Neuronal stem cell (in vitro differentiated cells): ENCODE results near the gene HEMK1.

ENCODE experiments used
- DNase-seq: peaks from one replicate; pipeline ENCODE4 v3.0.0-alpha.2; 2013; ENCODE audit warnings: low spot score
- H2AFZ ChIP-seq: one replicate; pipeline ENCODE4 v1.6.1; 2013; ENCODE audit warnings: mild to moderate bottlenecking, low read length, inconsistent platforms
- H2AK5ac ChIP-seq: 2 replicates; pipeline ENCODE4 v1.6.1; 2013; ENCODE audit warnings: low read depth, mild to moderate bottlenecking, inconsistent platforms, low read length, moderate library complexity, mixed read lengths
- H2BK120ac ChIP-seq: 2 replicates; pipeline ENCODE4 v1.6.1; 2013; ENCODE audit warnings: low read depth, mild to moderate bottlenecking, inconsistent platforms, low read length, moderate library complexity, mixed read lengths
- H2BK12ac ChIP-seq: one replicate; pipeline ENCODE4 v1.6.1; 2013; ENCODE audit warnings: low read length, inconsistent platforms
- H2BK15ac ChIP-seq: 2 replicates; pipeline ENCODE4 v1.6.1; 2013; ENCODE audit warnings: mild to moderate bottlenecking, low read length, inconsistent platforms, mixed read lengths
- H2BK5ac ChIP-seq: one replicate; pipeline ENCODE4 v1.6.1; 2013; ENCODE audit warnings: inconsistent platforms, mild to moderate bottlenecking, low read length, moderate library complexity
- H3K14ac ChIP-seq: one replicate; pipeline ENCODE4 v1.6.1; 2013; ENCODE audit warnings: low read length, inconsistent platforms
- H3K18ac ChIP-seq: 2 replicates; pipeline ENCODE4 v1.6.1; 2013; ENCODE audit warnings: low read length, inconsistent platforms
- H3K23ac ChIP-seq: 2 replicates; pipeline ENCODE4 v1.6.1; 2013; ENCODE audit warnings: low read depth, mild to moderate bottlenecking, mixed read lengths, low read length, inconsistent platforms; ENCODE audit not compliant: poor library complexity
- H3K27ac ChIP-seq: replicated peaks from 3 replicates; pipeline ENCODE4 v1.5.1; 2013; ENCODE audit warnings: low read length, inconsistent platforms
- H3K27me3 ChIP-seq, 3 experiments: 2 replicates each; pipeline ENCODE4 v1.6.1; 2013; ENCODE audit warnings: low read length in 3 of 3, mild to moderate bottlenecking in 2 of 3, inconsistent platforms in 1 of 3, low read depth in 1 of 3, mixed read lengths in 1 of 3, moderate library complexity in 1 of 3; ENCODE audit not compliant: control insufficient read depth in 3 of 3, insufficient read depth in 3 of 3
- H3K36me3 ChIP-seq, 2 donors: replicated peaks in 1 of 2; 2 replicates each; pipeline ENCODE4 v1.6.1; 2013; ENCODE audit warnings: low read length in 2 of 2; ENCODE audit not compliant: control insufficient read depth in 2 of 2, insufficient read depth in 2 of 2
- H3K4ac ChIP-seq: 2 replicates; pipeline ENCODE4 v1.6.1; 2013; ENCODE audit warnings: inconsistent platforms, mild to moderate bottlenecking, low read length, moderate library complexity
- H3K4me1 ChIP-seq, 2 donors: 1 replicate in 1 of 2; 2 replicates in 1 of 2; pipeline ENCODE4 v1.6.1; 2013; ENCODE audit warnings: low read length in 2 of 2, low read depth in 1 of 2; ENCODE audit not compliant: control insufficient read depth in 2 of 2, insufficient read depth in 1 of 2
- H3K4me2 ChIP-seq: one replicate; pipeline ENCODE4 v1.6.1; 2013; ENCODE audit warnings: mild to moderate bottlenecking, low read length, inconsistent platforms; ENCODE audit not compliant: insufficient read depth, poor library complexity, severe bottlenecking
- H3K4me3 ChIP-seq, 2 donors: 2 replicates each; pipeline ENCODE4 v1.5.1; 2013; ENCODE audit warnings: low read length in 2 of 2, mild to moderate bottlenecking in 2 of 2, inconsistent platforms in 1 of 2, moderate library complexity in 1 of 2
- H3K79me1 ChIP-seq: one replicate; pipeline ENCODE4 v1.6.1; 2013; ENCODE audit warnings: low read depth, mild to moderate bottlenecking, inconsistent platforms, low read length, moderate library complexity
- H3K9ac ChIP-seq: one replicate; pipeline ENCODE4 v1.6.1; 2013; ENCODE audit warnings: mild to moderate bottlenecking, low read depth, low read length, inconsistent platforms; ENCODE audit not compliant: poor library complexity
- H3K9me3 ChIP-seq, 2 donors: replicated peaks in 1 of 2; 2 replicates each; pipeline versions ENCODE3 to v1.6.1; 2013; ENCODE audit warnings: low read length in 2 of 2, mild to moderate bottlenecking in 2 of 2, inconsistent platforms in 1 of 2, low read depth in 1 of 2, mixed read lengths in 1 of 2, moderate library complexity in 1 of 2; ENCODE audit not compliant: control insufficient read depth in 2 of 2, insufficient read depth in 1 of 2
- H4K8ac ChIP-seq: one replicate; pipeline ENCODE4 v1.6.1; 2013; ENCODE audit warnings: low read depth, mild to moderate bottlenecking, inconsistent platforms, low read length, moderate library complexity
- H4K91ac ChIP-seq: one replicate; pipeline ENCODE4 v1.6.1; 2013; ENCODE audit warnings: low read length, low read depth, mild to moderate bottlenecking, inconsistent platforms; ENCODE audit not compliant: poor library complexity
- WGBS, 2 donors: extraction: QIAGEN DNeasy Blood & Tissue Kit; methylation state at CpG; one replicate each; pipeline ENCODE4 v1.1.7; 2013; ENCODE audit warnings: missing lambda C conversion rate in 2 of 2, mixed read lengths in 1 of 2; ENCODE audit not compliant: insufficient read length in 2 of 2, insufficient replicate concordance in 1 of 2; ENCODE audit errors: extremely low coverage in 2 of 2; 5-methylcytosine and 5-hydroxymethylcytosine counted together

HEMK1 gene

DNA sequence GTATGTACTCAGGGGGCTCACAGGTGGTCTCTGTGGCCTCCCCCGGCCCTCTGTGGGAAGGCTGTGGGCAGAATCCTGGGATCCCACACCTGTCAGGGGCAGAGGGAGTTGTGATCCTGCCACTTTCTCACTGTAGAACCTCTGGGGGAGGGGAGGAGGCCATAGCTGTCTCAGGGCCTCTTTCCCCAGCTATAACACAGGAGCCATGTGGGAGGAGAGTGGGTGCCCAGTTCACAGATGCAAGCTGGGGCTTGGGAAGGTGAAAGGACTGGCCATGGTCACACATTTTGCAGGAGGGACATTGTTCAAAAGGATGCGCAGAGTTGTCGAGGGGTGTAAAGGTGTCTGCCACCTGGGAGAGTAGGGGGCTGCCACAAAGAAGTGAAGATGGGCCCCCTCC, 59.3 kb downstream of the HEMK1 start:
- H3K9me3 ChIP-seq: no peaks in the 10 kb centered on the region
- no peak overlapping the region for H3K27ac ChIP-seq
- peaks cover 4 to 47% of the 10 kb centered on the region in 2 donors for H3K4me1 ChIP-seq
- H2AFZ ChIP-seq: no peak overlapping the region
- no peak overlapping the region for H3K4ac ChIP-seq
- H2BK5ac ChIP-seq: peak overlapping the region; percentile 26
- no peak overlapping the region for H4K91ac ChIP-seq
- no peak overlapping the region for H3K4me3 ChIP-seq
- peak overlapping the region; percentile 16 for H2AK5ac ChIP-seq
- WGBS, 2 donors: no CpG with 5 or more reads among the region's 3 CpGs
- peaks cover 0 to 12% of the 10 kb centered on the region in 2 donors for H3K36me3 ChIP-seq
- H3K79me1 ChIP-seq: peaks cover 16% of the 10 kb centered on the region
- H3K23ac ChIP-seq: no peak overlapping the region
- H4K8ac ChIP-seq: no peak overlapping the region
- H2BK15ac ChIP-seq: peak overlapping the region; percentile 13
- no peak overlapping the region for H2BK12ac ChIP-seq
- peak overlapping the region; percentile 59 for H3K14ac ChIP-seq
- H2BK120ac ChIP-seq: no peak overlapping the region
- H3K18ac ChIP-seq: peak overlapping the region; percentile 80
- no peak overlapping the region for H3K9ac ChIP-seq
- DNase-seq: no peak
- H3K4me2 ChIP-seq: no peak overlapping the region
- H3K27me3 ChIP-seq: no peaks in the 10 kb centered on the region

DNA sequence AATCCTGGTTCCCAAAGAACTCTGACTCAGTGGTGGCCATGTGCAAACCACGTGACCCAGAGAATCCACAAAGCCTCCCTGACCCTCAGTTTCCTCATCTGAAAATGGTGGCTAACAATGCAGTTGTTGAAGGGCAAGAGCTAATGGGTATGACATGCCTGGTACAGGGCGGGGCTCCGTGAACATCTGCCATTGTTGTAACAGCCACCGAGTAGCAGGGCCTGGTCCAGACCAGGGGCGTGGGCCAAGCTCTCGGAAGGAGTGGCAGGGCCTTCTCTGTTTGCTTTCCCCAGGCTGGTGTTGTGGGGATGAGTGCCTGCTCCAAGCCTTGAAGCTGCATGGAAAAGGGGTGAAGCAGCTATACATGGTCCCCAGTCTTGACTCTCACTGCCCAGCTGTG, 61.1 kb downstream of the HEMK1 start:
- Histone ChIP-seq H3K4me1 (peaks cover 0 to 31% of the 10 kb centered on the region in 2 donors), H3K36me3 (peaks cover 0 to 5% of the 10 kb centered on the region in 2 donors), H3K14ac (no peak overlapping the region), H3K23ac (no peak overlapping the region), H3K27me3 (no peaks in the 10 kb centered on the region), H3K18ac (peak overlapping the region; percentile 27), H3K4me3 (no peak overlapping the region), H3K4ac (no peak overlapping the region), H3K4me2 (no peak overlapping the region), H2AFZ (no peak overlapping the region), H2BK5ac (no peak overlapping the region), H3K27ac (no peak overlapping the region), H3K9ac (peak overlapping the region; percentile 65), H3K79me1 (peaks cover 10% of the 10 kb centered on the region), H4K91ac (peak overlapping the region; percentile 25), H2BK120ac (no peak overlapping the region), H4K8ac (no peak overlapping the region), H2BK15ac (no peak overlapping the region), H2AK5ac (peak overlapping the region; percentile 21), H2BK12ac (no peak overlapping the region), H3K9me3 (no peaks in the 10 kb centered on the region)
- DNase-seq: no peak
- WGBS, 2 donors: no CpG with 5 or more reads among the region's 6 CpGs

DNA sequence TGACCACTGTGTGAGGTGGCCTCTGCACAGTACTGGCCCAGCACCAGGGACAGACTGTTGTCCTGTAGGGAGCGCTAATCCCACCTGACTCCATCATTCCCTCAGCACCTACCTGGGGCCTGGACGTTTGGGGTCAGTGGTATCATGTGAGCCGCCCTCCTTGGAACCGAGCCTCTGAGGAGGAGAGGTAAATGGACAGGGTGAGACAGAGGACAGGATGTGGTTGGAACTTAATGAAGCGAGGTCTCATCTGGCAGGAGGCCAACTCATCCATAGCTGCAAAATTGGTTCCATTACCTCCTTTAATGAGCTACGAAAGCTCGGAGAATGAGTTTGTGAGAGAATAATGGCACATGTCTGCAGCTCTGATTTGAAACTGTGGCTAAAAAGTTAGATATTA, 61.6 kb downstream of the HEMK1 start:
- Histone ChIP-seq H3K27me3 (no peaks in the 10 kb centered on the region), H3K4me2 (no peak overlapping the region), H2BK12ac (no peak overlapping the region), H3K23ac (no peak overlapping the region), H2AFZ (no peak overlapping the region), H4K91ac (peak overlapping the region; percentile 38), H3K4me1 (peaks cover 0 to 26% of the 10 kb centered on the region in 2 donors), H3K4me3 (peak overlapping the region in 1 of 2 donors; percentile 16), H3K9me3 (no peaks in the 10 kb centered on the region), H4K8ac (no peak overlapping the region), H2BK15ac (no peak overlapping the region), H3K9ac (peak overlapping the region; percentile 65), H3K27ac (no peak overlapping the region), H2BK120ac (no peak overlapping the region), H3K18ac (peak overlapping the region; percentile 27), H2BK5ac (no peak overlapping the region), H3K4ac (no peak overlapping the region), H3K36me3 (peaks cover 0 to 5% of the 10 kb centered on the region in 2 donors), H2AK5ac (peak overlapping the region; percentile 21), H3K14ac (no peak overlapping the region), H3K79me1 (peaks cover 10% of the 10 kb centered on the region)
- WGBS, 2 donors: no CpG with 5 or more reads among the region's 7 CpGs
- DNase-seq: no peak

DNA sequence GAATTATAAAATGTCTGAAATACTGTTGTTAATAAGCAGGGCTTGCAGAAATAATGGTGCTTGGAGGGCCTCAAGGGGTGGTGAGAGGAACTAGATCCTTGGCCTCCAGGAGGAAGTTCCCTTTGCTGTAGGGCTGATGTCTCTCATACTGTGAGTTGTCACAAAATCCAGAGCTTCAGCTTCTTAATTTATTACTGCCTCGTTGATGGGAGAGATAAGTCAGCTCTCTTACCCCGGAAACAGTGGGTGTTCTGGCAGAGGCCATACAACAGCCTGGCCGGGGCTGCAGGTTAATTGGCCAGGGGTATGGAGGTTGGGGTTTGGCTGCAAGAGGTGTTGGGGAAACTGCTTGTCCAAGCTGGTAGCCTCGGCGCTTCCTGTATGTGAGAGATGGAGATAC, 63.1 kb downstream of the HEMK1 start:
- no peak overlapping the region for H2BK12ac ChIP-seq
- no peak overlapping the region for H2BK120ac ChIP-seq
- H3K36me3 ChIP-seq: peaks cover 0 to 5% of the 10 kb centered on the region in 2 donors
- no peak overlapping the region for H3K4me2 ChIP-seq
- H3K14ac ChIP-seq: no peak overlapping the region
- no peak overlapping the region for H3K4me3 ChIP-seq
- H3K9ac ChIP-seq: no peak overlapping the region
- H4K8ac ChIP-seq: no peak overlapping the region
- no peak overlapping the region for H2AFZ ChIP-seq
- peaks cover 12% of the 10 kb centered on the region for H3K79me1 ChIP-seq
- peak overlapping the region; percentile 50 for H3K18ac ChIP-seq
- H2AK5ac ChIP-seq: no peak overlapping the region
- H2BK15ac ChIP-seq: no peak overlapping the region
- no peak overlapping the region for H3K4ac ChIP-seq
- no peak overlapping the region for H4K91ac ChIP-seq
- H3K27ac ChIP-seq: no peak overlapping the region
- H3K23ac ChIP-seq: no peak overlapping the region
- peaks cover 0 to 14% of the 10 kb centered on the region in 2 donors for H3K4me1 ChIP-seq
- no peak overlapping the region for H2BK5ac ChIP-seq
- WGBS, 2 donors: no CpG with 5 or more reads among the region's 5 CpGs
- DNase-seq: no peak
- no peaks in the 10 kb centered on the region for H3K9me3 ChIP-seq
- no peaks in the 10 kb centered on the region for H3K27me3 ChIP-seq
